NCI-H82 (cell line): ENCODE measurements around the gene NET1.

Experiments used
- DNase-seq: peaks from one replicate; lab custom pipeline; 2025; lab: John Stamatoyannopoulos, UW

The NET1 gene

GRCh38 chr10:5502571-5503476 lies 90.5 kb downstream of the NET1 start:
- DNase-seq = no peak

- DNase-seq = no peak
These were observed 91.1 kb downstream of the NET1 start for GRCh38 chr10:5503477-5503835.

GRCh38 chr10:5504146-5505072 lies 92.1 kb downstream of the NET1 start:
- no peak for DNase-seq

- DNase-seq = no peak
These were observed 93.9 kb downstream of the NET1 start for GRCh38 chr10:5506246-5506645.

GRCh38 chr10:5506751-5507648 lies 94.6 kb downstream of the NET1 start:
- no peak for DNase-seq

- no peak for DNase-seq
These were observed 95.3 kb downstream of the NET1 start for GRCh38 chr10:5507649-5508131.

- DNase-seq = no peak
These were observed 95.8 kb downstream of the NET1 start for GRCh38 chr10:5508161-5508604.
